GM12874 (cell line): ENCODE measurements around the gene DNAH17.
A peak's percentile ranks its signal among the peaks of the same experiment; 100 is the strongest.

ENCODE experiments used
- TF ChIP-seq, protein P1 (sequence below): IDR thresholded peaks from 2 replicates; pipeline ENCODE4 v1.5.1; 2011; ENCODE audit warnings: low read depth, mild to moderate bottlenecking, control low read depth, low read length, moderate library complexity; ENCODE audit not compliant: insufficient read depth

DNAH17 gene

DNA sequence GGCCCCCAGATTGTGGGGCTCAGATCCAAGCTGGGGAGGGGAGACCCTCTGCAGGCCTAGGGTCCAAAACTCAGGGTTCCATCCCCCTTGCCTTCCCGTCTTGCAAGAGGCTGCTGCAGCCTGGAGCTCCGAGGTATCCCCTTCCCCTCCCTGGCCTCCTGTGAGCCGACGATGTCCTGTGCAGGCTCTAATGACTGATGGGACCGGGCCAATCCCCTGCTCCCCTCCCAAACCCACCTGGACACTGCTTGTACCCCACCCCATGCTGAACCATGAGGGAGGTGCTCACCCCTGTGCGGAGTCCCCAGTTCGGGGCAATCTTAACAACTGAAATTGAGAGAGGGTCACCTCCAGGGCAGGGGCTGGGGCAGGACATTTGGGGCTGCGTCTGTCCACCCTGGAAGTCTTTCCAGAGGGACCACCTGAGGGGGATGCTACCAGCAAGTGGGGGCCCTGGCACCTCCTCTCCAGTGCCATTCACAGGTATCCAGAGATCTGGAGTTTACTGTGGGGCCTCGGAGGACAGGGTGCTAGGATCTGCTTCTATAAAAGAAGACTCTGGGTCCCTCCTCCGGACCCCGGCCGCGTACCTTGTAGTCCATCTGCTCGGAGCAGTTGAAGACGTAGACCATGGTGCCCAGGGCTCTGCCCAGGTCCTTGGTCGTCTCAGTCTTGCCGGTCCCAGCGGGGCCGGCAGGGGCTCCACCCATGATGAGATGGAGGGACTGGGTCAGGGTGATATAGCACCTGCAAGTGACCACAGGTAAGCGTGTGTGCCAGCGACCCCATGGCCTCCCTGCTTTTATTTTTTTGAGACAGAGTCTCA, 77.3 kb downstream of the DNAH17 start:
- TF ChIP-seq, protein P1, sequence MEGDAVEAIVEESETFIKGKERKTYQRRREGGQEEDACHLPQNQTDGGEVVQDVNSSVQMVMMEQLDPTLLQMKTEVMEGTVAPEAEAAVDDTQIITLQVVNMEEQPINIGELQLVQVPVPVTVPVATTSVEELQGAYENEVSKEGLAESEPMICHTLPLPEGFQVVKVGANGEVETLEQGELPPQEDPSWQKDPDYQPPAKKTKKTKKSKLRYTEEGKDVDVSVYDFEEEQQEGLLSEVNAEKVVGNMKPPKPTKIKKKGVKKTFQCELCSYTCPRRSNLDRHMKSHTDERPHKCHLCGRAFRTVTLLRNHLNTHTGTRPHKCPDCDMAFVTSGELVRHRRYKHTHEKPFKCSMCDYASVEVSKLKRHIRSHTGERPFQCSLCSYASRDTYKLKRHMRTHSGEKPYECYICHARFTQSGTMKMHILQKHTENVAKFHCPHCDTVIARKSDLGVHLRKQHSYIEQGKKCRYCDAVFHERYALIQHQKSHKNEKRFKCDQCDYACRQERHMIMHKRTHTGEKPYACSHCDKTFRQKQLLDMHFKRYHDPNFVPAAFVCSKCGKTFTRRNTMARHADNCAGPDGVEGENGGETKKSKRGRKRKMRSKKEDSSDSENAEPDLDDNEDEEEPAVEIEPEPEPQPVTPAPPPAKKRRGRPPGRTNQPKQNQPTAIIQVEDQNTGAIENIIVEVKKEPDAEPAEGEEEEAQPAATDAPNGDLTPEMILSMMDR, result no peak

DNA sequence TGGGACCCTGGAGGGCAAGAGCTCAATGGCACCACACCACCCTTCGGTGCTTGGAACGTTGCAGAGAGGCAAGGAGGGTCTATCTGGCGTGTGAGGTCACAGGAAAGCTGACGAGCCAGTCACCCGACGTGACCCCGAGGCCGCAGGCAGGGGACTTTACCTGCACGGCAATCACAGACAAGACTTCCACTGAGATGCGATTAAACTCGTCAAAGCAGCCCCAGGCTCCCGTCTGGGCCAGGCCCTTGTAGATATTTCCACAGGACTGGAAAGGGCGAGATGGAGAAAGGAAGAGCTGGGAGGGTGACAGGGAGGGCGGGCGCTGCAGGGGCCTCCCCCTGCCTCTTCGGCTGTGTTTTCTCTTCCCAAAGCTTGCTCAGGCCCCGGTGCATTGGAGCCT, 78.3 kb downstream of the DNAH17 start:
- TF ChIP-seq, protein P1, result no peak

GRCh38 chr17:78497115-78497540, 80.1 kb downstream of the DNAH17 start:
- TF ChIP-seq, protein P1, result peak; percentile 76

- TF ChIP-seq, protein P1, result no peak
These were observed 80.9 kb downstream of the DNAH17 start for GRCh38 chr17:78496311-78496710.

- TF ChIP-seq, protein P1, result no peak
These were observed 81.6 kb downstream of the DNAH17 start for GRCh38 chr17:78495634-78496033.

DNA sequence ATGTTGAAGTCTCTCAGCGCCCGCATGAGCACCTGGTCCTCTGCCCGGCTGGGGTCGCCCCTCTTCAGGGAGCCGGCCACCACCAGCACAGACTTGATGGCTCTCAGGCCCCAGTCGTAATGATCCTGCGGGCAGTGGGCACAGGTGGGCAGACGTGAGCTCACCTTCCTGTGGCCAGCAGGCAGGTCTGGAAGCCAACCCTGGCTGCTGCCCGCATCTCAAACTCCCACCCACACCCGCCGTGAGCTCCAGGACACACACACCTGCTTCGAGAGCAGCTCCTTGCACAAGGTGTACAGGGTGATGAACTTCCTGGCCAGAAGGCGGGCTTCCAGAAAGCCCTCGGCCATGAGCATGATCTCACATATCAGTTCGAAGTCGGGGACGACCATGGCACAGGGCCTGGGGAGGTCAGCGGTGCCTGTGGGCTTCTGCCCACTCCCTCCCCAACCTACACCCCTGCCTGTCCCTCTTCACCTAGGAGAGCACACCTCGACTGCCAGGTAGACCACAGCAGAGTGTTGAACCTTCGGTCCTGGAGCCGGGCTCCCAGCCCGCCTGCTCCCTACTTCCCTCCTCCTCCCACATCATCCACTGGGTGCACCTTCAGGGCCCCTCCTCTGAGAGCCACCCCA, 82.4 kb downstream of the DNAH17 start:
- TF ChIP-seq, protein P1, result no peak

DNA sequence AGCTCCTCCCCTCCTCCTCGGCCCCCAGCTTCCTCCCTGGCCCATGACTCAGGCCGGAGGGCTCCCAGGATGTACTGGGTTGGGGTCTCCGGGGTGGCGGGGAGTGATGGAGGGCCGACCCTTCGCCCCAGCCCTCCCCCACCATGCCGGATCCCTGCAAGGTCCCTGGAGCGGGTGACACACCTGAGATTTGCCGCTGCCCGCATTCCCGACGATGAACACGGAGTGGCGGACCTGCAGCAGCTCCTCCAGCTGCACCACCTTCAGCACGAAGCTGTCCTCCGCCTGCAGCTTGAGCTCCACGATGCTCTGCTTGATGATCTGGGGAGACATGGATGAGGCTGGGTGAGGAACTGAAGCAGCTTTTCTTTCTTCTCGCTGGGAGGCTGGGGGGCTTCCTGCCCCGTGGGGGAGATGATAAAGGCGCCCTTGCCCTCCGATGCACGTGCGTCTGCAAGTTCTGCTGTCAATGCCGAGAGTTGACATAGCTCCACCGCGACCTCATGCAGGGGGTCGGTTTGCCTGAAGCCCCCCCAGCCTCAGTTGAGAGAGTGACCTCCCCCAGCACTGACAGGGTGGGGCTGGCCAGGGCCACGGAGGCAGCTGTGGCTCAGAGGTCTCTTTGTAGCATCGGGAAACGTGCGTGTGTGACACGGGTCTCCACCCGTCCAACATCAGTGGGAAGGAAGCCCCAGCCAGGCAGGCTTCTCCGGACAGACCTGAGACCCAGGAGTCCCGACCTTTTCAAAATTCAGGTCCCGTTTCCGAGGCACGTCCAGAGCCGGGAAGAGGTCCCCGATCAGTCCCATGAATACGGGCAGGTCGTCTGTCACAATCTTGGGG, 83.1 kb downstream of the DNAH17 start:
- TF ChIP-seq, protein P1, result no peak
